ENCODE measurements around the gene KRT79.
"Not testable (repeated sequence)": the region's sequence is repeated elsewhere in the genome, so short reads cannot be mapped to it uniquely, and the experiment has no call there.

The KRT79 gene

DNA sequence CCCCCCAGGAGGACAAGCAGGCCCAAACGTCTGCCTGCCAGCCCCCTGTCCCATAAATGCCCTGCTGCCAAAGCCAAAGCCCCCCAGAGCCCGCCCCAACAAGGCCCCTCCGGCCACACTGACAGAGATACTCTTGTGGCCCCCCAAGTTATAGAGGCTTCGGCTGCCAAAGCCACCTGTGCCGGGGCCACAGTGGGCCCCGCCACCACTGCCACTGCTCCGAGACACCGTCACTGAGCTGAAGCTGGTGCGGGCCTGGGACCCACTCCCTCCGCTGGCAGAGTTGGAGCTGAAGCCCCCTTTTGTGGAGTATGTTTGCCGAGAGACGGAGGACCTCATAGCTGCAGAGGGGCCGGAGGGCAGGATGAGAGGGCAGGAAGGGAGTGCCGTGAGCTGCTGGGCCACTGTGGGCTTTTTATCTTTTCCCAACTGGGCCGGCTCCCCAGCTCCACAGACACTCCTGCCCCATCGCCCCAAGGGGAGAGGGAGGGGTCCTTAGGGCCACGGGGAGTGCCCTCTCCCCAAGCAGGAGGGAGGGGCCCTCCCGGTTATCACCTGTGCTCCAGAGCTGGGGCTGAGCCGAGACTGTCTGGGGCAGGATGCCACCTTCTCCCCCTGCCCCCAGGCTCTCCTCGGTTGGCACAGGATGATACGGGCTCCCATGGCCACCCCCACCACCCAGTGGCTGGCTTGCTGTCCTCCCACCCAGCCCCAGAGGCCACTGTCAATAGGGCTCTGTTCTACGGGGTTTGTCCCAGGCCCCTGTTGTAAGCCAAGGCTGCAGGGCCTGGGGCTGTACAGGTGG lies at the start of gene KRT79:
Gene KRT79, minus strand, starts transcription at position 390 of the 805 bp plus-strand sequence. Its CDS starts 51 bp downstream, at position 339.
- DNase-seq: no peak

DNA sequence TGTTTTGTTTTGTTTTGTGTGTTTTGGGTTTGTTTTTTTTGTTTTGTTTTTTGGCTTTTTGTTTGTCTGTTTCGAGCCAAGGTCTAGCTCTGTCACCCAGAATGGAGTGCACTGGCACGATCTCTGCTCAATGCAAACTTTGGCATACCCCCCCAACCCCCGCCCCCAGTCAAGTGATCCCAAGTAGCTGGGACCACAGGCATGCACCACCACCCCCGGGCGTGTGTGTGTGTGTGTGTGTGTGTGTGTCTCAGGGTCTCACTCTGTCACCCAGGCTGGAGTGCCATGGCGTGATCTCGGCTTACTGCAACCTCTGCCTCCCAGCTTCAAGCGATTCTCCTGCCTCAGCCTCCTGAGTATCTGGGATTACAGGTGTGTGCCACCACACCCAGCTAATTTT lies 46.4 kb upstream of the KRT79 start:
- DNase-seq: not testable (repeated sequence)

DNA sequence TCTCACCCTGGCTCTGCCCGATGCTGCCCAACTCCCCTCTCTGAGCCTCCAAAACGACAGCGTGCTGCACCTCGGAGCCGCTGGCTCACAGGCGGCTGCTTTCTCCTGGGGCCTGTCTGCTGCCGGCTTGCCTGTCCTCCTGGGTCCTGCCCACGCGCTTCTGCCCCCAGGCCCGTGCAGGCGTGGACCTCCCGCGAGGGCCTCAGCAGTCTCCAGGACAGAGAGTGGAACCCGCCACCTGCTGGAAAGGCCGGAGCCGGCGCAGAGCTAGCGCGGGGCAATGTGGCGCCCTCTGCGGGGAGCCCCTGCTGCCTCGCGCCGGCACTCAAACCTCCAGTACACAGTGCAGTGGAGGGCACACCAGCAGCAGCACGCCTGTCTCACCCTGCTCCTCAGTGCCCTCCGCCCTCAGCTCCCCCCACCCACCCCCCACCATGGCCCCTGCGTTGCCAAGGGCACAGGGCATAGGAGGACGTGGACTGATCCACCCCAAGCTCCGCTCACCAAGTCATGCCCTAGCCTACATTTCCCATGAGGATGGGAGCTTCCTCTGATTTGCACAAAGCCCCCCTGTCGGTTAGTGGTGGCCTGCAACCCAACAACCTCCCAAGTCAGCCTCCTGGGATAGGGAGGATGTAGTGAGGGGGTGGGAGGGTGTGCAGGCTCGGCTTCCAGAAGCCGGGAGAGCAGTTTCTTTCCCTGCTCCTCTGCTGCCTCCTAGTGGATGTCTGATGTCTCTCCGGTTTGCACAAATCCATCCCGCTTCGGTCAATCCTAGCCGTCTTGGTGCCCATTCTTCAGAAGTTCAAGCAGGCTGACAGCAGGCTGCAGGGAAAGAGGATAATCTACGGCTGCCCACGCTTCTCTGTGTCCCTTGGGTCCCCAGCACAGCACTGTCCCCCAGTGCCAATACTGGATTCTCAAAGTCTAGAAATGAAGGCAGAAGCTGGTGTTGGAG lies 45.6 kb upstream of the KRT79 start:
- DNase-seq: peak; percentile 84

DNA sequence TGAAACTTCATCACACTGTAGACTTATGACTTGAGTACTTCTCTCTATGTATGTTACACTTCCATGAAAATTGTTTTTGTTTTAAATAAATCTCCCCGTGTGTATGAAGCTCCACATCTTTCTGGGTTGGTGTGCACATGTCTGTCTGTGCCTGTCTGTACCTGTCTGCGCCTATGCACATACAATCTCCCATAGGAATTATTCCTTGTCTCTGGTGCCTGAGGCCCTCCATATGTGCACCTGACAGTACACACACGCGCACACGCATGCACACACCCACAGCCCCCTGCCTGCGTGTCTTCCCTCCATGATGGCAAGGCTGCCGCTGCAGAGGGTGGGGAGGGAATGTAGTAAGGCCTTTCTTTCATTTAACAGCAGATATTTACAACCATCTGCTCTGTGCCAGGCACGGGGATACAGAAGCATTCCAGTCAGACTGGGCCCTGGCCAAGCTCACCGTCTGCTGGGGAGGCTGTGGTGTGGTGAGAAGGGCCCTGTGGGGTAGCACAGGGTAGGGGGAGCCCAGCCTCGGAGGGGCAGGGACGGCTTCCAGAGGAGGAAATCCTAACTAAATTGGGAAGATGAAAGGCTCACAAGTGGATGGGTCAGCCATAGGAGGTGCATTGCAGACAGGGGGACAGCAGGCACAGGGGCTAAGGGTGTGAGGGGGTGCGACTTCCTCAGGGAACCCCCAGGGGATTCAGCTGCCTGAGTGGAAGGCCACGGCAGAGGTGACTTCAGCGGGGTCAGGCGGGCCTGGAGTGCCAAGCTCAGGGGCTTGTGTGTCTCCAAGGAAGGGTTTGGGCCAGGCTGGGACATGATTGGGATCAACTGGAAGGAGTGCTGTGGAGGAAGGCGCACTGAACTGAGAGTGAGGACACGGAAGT lies 44.6 kb upstream of the KRT79 start:
- no peak for DNase-seq

DNA sequence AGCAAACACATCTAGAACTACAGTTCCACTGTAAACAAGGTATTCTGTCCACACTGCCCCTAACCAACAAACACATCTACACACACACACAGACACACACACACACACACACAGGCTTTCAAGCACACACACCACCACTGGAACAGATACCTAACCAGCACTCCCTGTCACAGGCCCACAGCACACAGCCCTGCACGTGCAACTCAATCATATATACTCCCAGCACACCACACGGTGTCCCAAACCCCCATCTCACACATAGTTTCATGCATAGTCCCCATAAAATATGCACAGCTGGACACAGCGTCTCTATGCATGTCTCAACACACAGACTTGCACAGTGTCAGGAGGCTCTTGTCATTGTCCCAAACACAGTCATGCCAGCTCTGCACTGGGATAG lies 43.1 kb upstream of the KRT79 start:
- no peak for DNase-seq

DNA sequence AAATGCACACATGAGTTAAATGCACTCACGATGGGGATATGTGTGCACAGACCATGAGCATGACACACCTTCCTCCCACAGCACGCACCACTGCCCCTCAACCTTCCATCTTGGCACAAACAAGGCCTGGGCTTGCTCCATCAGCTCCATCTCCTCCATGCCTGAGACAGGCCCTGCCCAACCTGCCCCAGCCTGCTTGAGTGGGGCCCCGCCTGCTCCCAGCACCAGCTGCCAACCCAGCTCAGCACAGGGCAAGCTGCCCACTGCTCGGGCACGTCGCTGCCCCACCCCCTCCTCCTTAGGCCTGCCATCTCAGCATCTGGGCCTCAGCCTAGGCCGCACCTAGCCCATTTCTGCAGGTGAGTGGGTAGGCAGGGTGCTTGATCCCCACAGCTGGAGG lies 42.3 kb upstream of the KRT79 start:
- DNase-seq: peak; percentile 90

DNA sequence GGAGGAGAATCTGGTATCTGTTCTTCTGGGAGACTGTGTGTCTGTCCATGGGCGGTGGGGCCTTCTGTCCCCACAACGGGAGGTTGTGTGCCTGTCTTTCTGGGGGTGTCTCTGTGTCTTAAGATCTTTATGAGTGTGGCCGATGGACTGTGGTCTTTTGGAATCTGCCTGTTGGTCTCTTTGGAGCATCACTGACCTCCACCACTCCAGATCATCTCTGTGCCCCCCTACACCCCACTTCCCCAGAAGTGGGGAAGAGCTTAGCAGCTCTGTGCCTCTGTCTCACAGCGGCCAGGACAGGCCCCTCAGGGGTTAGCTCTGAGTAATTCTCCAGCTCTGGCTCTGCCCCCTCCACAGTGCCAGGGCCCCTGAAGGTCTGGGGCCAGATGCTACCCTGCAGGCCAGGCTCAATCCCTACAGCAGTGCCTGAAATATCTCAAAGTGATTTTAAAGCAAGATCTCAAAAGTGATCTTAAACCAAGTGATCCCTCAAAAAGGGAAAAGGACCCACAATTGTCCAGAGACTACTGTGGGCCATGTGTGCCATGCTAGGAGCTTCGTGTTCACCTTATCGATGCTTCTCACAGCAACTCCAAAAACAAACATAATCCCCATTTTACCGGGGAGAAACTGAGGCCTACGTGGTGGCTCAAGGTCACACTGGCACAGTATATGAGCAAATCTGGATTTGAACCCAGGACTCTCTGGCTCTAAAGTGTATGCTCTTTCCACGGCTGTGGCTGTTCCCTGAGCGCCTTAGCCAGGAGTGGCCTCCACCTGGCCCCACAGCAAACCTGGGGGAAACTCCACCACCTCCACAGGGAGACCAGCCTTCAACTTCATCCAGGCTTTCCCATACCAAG lies 40.7 kb upstream of the KRT79 start:
- DNase-seq: no peak

DNA sequence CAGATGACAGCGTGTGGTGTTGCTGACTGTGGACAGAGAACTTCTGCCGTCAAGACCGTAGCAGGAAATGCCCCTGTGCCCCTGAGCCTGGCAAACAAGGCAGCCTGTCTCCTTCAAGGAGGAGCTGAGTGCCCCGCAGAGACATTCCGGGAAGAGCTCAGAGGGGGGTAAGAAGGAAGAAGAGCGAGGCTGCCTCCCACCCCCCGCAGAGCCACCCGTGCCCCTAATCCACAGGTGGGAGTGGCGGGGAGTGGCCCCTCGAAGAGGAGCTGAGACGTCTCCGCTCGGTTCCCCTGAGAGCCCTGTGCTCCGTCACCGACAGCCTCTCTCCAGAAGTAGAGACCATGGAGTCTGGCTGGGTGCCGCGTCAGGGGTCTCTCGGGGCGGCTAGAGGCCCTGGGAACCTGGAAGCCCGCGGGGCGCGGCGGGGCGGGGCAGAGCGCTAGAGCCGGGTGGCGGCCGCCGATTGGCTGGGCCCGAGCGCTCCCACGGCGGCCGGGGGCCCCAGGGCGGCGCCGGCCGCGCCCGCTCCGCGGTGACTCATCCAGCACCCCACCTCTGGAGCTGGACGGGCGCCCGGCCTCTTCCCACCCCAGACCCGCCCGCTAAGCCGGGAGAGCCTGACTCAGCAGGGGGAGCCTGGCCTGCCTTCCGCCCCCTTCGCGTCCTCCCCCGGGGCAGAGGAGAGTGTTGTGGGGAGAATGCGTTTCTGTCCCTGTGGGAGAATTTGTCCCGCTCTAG lies 39.9 kb upstream of the KRT79 start:
- no peak for DNase-seq

DNA sequence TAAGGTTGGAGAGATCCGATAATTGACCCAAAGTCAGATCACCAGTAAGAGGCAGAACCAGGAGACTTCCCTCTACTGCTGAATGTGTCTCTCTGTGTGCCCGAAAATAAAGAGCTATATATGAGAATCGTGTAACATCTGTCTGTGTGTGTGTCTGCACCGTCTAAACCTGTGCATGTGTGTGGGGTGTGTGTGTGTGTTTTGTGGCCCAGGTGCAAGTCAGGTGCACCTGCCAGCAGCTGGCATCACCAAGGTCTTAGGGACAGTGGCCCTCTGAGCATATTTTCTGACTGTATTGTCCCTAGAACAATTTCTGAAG lies 39.4 kb upstream of the KRT79 start:
- DNase-seq: peak; percentile 62

DNA sequence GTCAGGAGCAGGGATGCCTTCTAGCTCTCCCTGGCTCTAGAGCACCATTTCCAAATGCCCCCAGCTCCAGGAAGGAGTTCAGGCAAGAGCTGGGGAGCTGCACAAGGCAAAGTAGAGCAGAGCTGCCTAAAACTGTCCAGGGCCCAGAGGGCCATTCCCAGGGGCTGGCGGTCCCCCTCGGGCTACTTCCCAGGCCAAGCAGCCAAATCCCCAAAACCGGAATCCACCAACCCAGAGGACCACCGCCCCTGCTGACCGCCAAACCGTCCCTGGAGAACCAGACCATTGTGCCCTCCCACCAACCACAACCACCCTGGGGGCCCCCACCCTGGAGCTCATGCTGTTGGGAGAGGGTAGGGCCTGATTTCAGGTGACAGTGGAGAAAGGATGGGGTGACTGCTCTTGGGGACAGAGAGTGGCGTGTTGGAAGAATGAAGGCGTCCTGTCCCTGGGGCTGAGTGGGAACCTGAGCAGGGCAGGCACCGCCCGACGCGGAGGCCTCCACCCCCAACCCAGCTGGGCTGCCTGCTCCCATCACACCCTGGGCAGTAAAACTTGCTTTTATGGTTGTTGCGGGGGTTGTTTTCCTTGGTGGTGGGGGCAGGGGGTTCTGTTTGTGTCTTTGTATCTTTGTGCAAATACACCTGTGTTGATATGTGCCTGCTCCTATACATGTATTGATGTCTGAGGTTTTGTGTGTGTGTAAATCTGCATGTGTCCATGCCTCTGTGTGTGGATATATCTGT lies 38.7 kb upstream of the KRT79 start:
- DNase-seq: no peak

DNA sequence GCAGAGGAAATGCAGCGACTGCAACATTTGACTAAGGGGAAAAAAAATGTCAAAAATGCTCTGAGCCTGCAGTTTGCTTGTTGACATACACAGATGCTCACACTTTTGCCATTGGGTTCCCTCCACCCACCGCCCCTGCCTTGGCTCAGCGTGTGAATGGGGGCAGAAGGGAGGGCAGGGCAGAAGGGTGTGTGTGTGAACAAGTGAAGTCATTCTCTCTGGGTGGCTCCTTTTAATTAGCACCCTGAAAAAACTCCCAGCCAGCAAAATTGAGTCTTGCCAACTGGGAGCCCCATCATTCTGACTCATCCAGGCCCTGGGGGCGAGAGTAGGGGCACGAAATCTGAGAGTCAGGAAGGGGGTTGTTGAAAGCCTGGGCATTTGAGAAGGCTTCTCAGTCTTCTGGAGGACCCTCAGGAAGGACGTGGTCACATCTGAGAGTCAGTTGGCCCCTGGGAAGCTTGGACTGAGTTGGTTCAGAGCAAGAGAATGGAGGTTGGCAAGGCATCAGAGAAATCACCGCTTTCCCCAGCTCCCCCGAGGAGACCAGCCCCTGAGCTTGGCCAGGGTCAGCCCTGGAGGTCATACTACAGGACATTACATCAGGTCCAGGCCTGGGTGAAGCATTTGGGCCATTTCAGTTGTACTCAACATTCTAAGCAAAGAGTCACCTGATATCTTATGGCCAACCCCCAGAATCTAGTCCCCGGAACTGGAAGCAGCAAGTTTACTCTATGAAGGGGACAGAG lies 37.4 kb upstream of the KRT79 start:
- no peak for DNase-seq

DNA sequence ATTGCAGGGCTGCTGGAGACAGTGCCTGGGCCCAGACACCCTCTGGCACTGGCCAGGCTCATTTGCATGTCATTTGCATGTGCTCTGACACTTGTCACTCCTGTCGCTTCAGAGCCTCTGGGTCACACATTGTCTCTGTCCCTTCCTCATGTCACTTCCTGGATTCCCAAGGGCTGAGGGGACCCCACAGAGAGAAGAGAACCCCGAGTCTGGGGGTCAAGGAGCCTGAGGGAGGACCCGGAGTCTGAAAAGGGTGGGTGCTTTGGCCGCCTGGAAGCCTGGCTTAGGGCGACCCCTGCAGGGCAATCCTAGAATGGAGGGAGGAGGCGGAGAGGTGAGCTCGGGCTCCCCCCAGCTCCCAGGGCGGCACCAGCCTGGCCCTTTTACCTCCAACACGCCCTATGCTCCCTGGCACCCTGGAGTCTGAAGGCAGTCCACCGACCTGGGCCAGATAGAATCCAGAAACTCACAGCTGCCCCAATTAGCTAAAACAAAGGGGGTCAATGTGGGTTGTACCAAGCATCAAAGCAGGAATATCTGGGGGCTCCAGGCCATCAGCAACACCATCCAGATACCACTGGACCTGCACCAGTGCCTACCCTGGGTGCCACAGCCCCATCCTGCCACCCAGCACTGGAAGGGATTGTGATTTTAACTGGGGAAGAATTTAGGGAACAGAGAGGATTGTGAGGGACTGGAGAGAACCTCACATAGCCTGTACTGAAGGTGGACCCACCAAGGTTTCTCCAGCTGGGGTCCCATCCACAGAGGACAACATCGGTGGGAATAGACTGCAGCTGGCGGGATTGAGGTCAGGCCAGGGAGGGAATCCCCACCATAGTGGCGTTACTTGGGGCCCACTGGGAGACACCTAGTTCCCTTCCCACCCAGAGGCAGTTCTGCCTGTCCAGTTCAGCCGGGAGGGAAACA lies 36.5 kb upstream of the KRT79 start:
- DNase-seq: no peak

DNA sequence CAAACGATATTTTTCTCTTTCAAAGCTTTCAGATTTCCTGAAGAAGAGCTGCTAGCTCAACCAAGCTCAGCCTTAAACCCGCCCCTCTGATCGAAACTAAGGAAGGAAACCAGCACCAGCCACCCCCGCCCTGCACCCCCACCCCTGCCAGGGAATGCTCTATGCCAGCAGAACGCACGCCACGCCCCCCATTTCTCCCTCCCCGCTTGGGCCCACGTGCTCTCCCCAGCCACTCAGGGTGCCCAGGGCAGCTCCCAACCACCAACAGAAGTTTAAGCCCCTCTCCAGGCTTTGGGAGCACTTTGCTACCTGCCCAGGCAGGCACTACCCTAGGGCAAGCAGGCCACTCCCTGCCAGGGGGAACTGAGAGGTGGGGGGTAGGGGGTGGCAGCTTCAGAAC lies 33.5 kb upstream of the KRT79 start:
- DNase-seq: no peak

DNA sequence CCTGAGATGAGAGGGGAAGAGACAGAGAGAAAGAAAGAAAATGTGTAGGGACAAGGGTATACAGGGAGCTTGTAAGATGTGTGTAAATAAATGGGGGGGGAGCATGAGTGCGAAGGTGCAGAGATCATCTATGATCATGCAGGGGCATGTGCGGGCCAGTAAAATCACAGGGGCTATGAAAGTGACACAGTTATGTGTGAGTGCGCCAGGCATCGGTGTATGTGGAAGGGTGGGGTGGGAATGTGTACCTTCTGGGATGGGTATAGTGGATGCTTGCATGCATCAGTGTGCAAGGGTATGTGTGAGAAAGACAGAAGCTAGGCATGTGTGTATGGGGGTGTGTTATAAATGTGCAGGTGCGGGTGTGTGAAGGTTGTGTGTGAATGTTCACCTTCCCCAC lies 33.0 kb upstream of the KRT79 start:
- no peak for DNase-seq

DNA sequence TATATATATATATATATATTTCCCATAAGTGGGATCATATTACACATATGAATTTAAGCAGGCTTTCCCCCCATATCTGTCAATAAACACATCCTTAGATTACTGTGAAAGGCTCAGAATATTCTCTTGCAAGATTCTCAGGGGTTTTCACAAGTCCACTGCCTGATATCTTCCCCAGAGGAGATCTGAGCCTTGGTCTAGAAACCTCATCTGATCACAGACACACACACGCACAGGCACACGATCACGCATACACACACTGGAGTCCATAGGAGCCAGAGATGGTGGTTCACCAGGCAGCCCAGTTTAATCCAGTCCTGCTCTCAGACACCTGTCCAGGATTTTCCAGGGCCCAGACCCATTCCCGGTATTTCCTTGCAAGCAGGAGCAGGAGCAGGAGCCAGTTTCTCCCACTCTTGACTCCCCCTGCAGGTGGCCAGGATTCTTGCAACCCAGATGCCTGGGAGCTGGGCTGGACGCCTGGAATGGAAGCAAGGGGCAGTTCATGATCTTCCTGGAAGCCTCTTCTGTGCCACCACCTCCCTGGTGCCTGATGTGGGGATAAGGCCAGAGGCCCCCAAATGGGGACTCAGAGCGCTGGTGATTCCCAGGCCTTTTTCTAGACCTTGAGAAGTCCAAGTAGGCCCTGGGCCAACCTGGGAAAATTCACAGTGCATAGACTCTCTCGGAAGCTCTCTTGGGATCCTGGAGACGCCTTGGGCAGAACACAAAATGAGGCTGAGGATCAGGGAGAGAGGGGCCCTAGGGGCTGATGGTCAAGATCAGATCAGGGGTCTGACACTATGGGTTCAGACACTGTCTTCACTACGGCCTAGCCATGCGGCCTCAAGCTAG lies 31.2 kb upstream of the KRT79 start:
- DNase-seq: peak; percentile 83

DNA sequence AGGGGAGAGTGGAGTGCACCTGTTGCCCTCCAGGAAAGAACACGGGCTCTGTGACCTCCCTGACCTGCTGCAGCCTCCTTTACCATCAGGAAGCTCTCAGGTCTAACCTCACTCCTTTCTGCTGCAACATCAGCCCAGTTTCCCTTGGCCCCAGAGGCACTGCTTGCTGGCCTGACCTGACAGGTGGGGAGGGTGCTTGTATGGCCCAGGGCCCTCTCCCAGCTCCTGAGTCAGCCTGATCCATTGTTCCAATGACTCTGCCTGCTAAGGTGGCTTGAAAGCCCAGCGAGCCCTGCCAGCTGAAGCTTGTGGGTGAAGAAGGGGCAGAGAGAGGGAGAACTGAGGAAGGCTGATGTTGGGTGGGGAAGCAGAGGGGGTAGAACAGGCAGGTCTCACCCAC lies 27.9 kb upstream of the KRT79 start:
- DNase-seq: no peak

DNA sequence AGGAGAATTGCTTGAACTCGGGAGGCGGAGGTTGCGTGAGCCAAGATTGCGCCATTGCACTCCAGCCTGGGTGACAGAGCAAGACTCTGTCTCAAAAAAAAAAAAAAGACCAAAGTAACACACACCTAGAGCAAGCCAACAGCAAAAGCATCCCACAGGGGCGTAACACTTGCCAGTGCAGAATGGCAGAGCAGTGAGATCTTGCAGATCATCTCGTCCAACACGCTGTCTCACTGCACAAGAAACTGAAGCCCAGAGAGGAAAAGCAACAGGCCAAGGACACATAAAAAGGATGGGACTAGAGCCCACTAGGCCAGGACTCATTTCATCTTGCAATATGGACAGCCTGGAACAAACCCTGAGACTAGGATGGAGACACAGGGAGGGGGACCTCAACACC lies 27.4 kb upstream of the KRT79 start:
- DNase-seq: no peak
